GM23338 (cell line): ENCODE results near the gene CITED4. TPM values are rescaled to one million over a fixed set of nuclear protein-coding genes. Genes with fewer than 3 reads are reported as not detected.

Experiments
- ATAC-seq: fragments of 200-7000 bp; cut with Tn5 transposase; 3 replicates; pipeline ENCODE4 v1.9.1; 2020
- DNase-seq: peaks from one replicate; pipeline ENCODE4 v3.0.0-alpha.2; 2015; ENCODE audit warnings: low spot score
- H2AFZ ChIP-seq: fragments of 200-600 bp; sonication (generic); 2 replicates; pipeline ENCODE4 v1.8.0; 2016; ENCODE audit warnings: antibody characterized with exemption, mild to moderate bottlenecking, moderate library complexity
- H3F3A ChIP-seq: fragments of 200-600 bp; sonication (generic); replicated peaks from 2 replicates; pipeline ENCODE4 v1.8.0; 2017; ENCODE audit warnings: antibody characterized with exemption, mixed run types, low read depth
- H3K27ac ChIP-seq: fragments of 200-600 bp; sonication (generic); 2 replicates; pipeline ENCODE4 v1.6.1; 2016; ENCODE audit warnings: low read depth
- H3K27me3 ChIP-seq: fragments of 200-600 bp; sonication (generic); 2 replicates; pipeline ENCODE4 v1.8.0; 2016; ENCODE audit warnings: mild to moderate bottlenecking, mixed run types, moderate library complexity; ENCODE audit not compliant: insufficient read depth
- H3K36me3 ChIP-seq: fragments of 200-600 bp; sonication (generic); 2 replicates; pipeline ENCODE4 v1.8.0; 2016; ENCODE audit warnings: mild to moderate bottlenecking; ENCODE audit not compliant: insufficient read depth
- H3K4me1 ChIP-seq: fragments of 200-600 bp; sonication (generic); 2 replicates; pipeline ENCODE4 v1.8.0; 2016; ENCODE audit warnings: mild to moderate bottlenecking, moderate library complexity; ENCODE audit not compliant: insufficient read depth
- H3K4me2 ChIP-seq: fragments of 200-600 bp; sonication (generic); 2 replicates; pipeline ENCODE4 v1.7.1; 2017; ENCODE audit warnings: mixed run types
- H3K4me3 ChIP-seq: fragments of 200-600 bp; sonication (generic); 2 replicates; pipeline ENCODE4 v1.6.1; 2016; ENCODE audit warnings: mixed run types
- H3K79me2 ChIP-seq: fragments of 200-600 bp; sonication (generic); replicated peaks from 2 replicates; pipeline ENCODE4 v1.8.0; 2017; ENCODE audit warnings: mild to moderate bottlenecking; ENCODE audit not compliant: insufficient read depth
- H3K9me2 ChIP-seq: fragments of 200-600 bp; sonication (generic); 2 replicates; pipeline ENCODE4 v1.8.0; 2017; ENCODE audit not compliant: insufficient read depth
- H4K20me1 ChIP-seq: fragments of 200-600 bp; sonication (generic); replicated peaks from 2 replicates; pipeline ENCODE4 v1.8.0; 2017; ENCODE audit warnings: mild to moderate bottlenecking; ENCODE audit not compliant: insufficient read depth
- H3K27ac Mint-ChIP-seq: 2 replicates; pipeline ENCODE4 v1.8.0; 2020; ENCODE audit warnings: inconsistent platforms, mild to moderate bottlenecking, moderate library complexity, mixed read lengths
- H3K27me3 Mint-ChIP-seq: 3 replicates; pipeline ENCODE4 v1.8.0; 2022; ENCODE audit warnings: low read depth, mild to moderate bottlenecking, moderate library complexity, mixed read lengths, inconsistent platforms; ENCODE audit not compliant: insufficient read depth, poor library complexity
- H3K36me3 Mint-ChIP-seq: 3 replicates; pipeline ENCODE4 v1.8.0; 2021; ENCODE audit warnings: low read depth, mild to moderate bottlenecking, inconsistent platforms, moderate library complexity, mixed read lengths
- H3K4me1 Mint-ChIP-seq: 3 replicates; pipeline ENCODE4 v1.8.0; 2020; ENCODE audit warnings: mild to moderate bottlenecking, inconsistent platforms, mixed read lengths
- H3K4me3 Mint-ChIP-seq: 3 replicates; pipeline ENCODE4 v1.8.0; 2021; ENCODE audit warnings: moderate library complexity, mild to moderate bottlenecking, inconsistent platforms, mixed read lengths
- H3K9me3 Mint-ChIP-seq: 3 replicates; pipeline ENCODE4 v1.8.0; 2020; ENCODE audit warnings: moderate library complexity, mild to moderate bottlenecking, inconsistent platforms, mixed read lengths
- CREB1 ChIP-seq: fragments of 250-450 bp; sonication (Bioruptor Pico); IDR thresholded peaks from 2 replicates; pipeline ENCODE4 v1.5.0; 2020; ENCODE audit warnings: low read depth, mild to moderate bottlenecking, moderate library complexity
- CTCF ChIP-seq, 2 experiments: fragments of 200-600 bp in 1 of 2; sonication (generic) in 1 of 2; conservative IDR thresholded peaks; 2 replicates each; pipeline versions ENCODE4 v1.5.1 to v1.6.1; 2016 to 2017; ENCODE audit warnings: antibody characterized with exemption in 2 of 2, low read depth in 2 of 2, mild to moderate bottlenecking in 2 of 2, moderate library complexity in 1 of 2
- ETS1 ChIP-seq: IDR thresholded peaks from 2 replicates; pipeline ENCODE4 v1.6.1; 2016; ENCODE audit warnings: antibody characterized with exemption
- EZH2 ChIP-seq: fragments of 200-600 bp; sonication (generic); IDR thresholded peaks from one replicate; pipeline ENCODE4 v1.8.0; 2017; ENCODE audit warnings: antibody characterized with exemption, mild to moderate bottlenecking, low read depth; ENCODE audit not compliant: unreplicated experiment
- EZH2phosphoT487 ChIP-seq: fragments of 200-600 bp; sonication (generic); IDR thresholded peaks from one replicate; pipeline ENCODE4 v1.8.1; 2018; ENCODE audit warnings: antibody characterized with exemption; ENCODE audit not compliant: unreplicated experiment
- JUNB ChIP-seq: IDR thresholded peaks from one replicate; pipeline ENCODE4 v1.6.1; 2016; ENCODE audit warnings: antibody characterized with exemption; ENCODE audit not compliant: unreplicated experiment
- NANOG ChIP-seq: IDR thresholded peaks from 2 replicates; pipeline ENCODE4 v1.6.1; 2016; ENCODE audit warnings: antibody characterized with exemption, borderline replicate concordance
- POLR2AphosphoS5 ChIP-seq: IDR thresholded peaks from 2 replicates; pipeline ENCODE4 v1.6.1; 2016; ENCODE audit warnings: antibody characterized with exemption, low read depth
- REST ChIP-seq: IDR thresholded peaks from one replicate; pipeline ENCODE4 v1.6.1; 2018; ENCODE audit warnings: antibody characterized with exemption; ENCODE audit not compliant: unreplicated experiment
- STAT1 ChIP-seq: IDR thresholded peaks from one replicate; pipeline ENCODE4 v1.6.1; 2016; ENCODE audit warnings: antibody characterized with exemption; ENCODE audit not compliant: unreplicated experiment
- ZNF114 ChIP-seq: fragments of 250-450 bp; sonication (Bioruptor Pico); IDR thresholded peaks from 2 replicates; pipeline ENCODE4 v1.5.0; 2020; ENCODE audit warnings: mild to moderate bottlenecking, moderate library complexity
- ZNF331 ChIP-seq: fragments of 250-450 bp; sonication (Bioruptor Pico); IDR thresholded peaks from 2 replicates; pipeline ENCODE4 v1.5.0; 2020; ENCODE audit warnings: low read depth, mild to moderate bottlenecking, moderate library complexity
- ZNF462 ChIP-seq: fragments of 250-450 bp; sonication (Bioruptor Pico); IDR thresholded peaks from 2 replicates; pipeline ENCODE4 v1.5.0; 2020; ENCODE audit warnings: mild to moderate bottlenecking, moderate library complexity
- polyA plus RNA-seq: library from polyadenylated mRNA; unstranded; fragments of >200 nt; fragmentation: Nextera tagmentation; extraction: Ambion mirVana; gene quantifications from 2 replicates; pipeline ENCODE4 v1.2.1, GENCODE V29; 2016
- total RNA-seq: library from RNA; depleted of rRNA; stranded (reverse); fragments of >200 nt; shearing (Covaris generic); gene quantifications from 2 replicates; pipeline ENCODE4 v1.2.3, GENCODE V29; 2014

Gene CITED4
- total and polyA plus RNA-seq, 2 experiments from 2014 or later = 2.9 to 18.7 TPM

GRCh38 chr1:40833979-40834378, 28.2 kb downstream of the CITED4 start:
- Histone ChIP-seq H3K27ac (no peak overlapping the region), H3K27me3 (no peaks in the 10 kb centered on the region), H3K79me2 (no peaks in the 10 kb centered on the region), H3K4me3 (no peak overlapping the region), H3K36me3 (no peaks in the 10 kb centered on the region), H3K4me1 (no peaks in the 10 kb centered on the region), H4K20me1 (no peaks in the 10 kb centered on the region), H2AFZ (no peak overlapping the region), H3F3A (no peaks in the 10 kb centered on the region), H3K4me2 (no peak overlapping the region), H3K9me2 (no peaks in the 10 kb centered on the region)
- no peak for ATAC-seq
- Mint-ChIP-seq H3K27ac (no peak overlapping the region), H3K4me3 (no peak overlapping the region), H3K4me1 (peaks cover 3% of the 10 kb centered on the region; the same call in 1 of the 3 replicates), H3K36me3 (peaks cover 2% of the 10 kb centered on the region; the same call in 1 of the 3 replicates), H3K27me3 (peaks cover 2% of the 10 kb centered on the region), H3K9me3 (no peaks in the 10 kb centered on the region)
- DNase-seq = no peak
- TF ChIP-seq CTCF (conservative IDR thresholded peaks at IDR 0.05; ENCODE audit: low read depth in 2 of 2) = no peak
- no peak for TF ChIP-seq EZH2phosphoT487
- TF ChIP-seq POLR2AphosphoS5 = no peak
- no peak for TF ChIP-seq CREB1
- TF ChIP-seq ETS1 = no peak
- TF ChIP-seq REST = no peak
- no peak for TF ChIP-seq EZH2
- TF ChIP-seq ZNF462 (CRISPR knock-in tag) = no peak
- TF ChIP-seq NANOG = no peak
- TF ChIP-seq ZNF331 = no peak
- no peak for TF ChIP-seq STAT1
- TF ChIP-seq JUNB = no peak
- no peak for TF ChIP-seq ZNF114 (CRISPR knock-in tag)
